Measurements from ENCODE around the gene TRIM49B. TPM values are rescaled to one million over a fixed set of nuclear protein-coding genes. Genes with fewer than 3 reads are reported as not detected.

TRIM49B gene, protein sequence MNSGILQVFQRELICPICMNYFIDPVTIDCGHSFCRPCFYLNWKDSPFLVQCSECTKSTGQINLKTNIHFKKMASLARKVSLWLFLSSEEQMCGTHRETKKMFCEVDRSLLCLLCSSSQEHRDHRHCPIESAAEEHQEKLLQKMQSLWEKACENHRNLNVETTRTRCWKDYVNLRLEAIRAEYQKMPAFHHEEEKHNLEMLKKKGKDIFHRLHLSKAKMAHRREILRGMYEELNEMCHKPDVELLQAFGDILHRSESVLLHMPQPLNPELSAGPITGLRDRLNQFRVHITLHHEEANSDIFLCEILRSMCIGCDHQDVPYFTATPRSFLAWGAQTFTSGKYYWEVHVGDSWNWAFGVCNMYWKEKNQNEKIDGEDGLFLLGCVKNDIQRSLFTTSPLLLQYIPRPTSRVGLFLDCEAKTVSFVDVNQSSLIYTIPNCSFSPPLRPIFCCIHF
- total RNA-seq, result not detected

DNA sequence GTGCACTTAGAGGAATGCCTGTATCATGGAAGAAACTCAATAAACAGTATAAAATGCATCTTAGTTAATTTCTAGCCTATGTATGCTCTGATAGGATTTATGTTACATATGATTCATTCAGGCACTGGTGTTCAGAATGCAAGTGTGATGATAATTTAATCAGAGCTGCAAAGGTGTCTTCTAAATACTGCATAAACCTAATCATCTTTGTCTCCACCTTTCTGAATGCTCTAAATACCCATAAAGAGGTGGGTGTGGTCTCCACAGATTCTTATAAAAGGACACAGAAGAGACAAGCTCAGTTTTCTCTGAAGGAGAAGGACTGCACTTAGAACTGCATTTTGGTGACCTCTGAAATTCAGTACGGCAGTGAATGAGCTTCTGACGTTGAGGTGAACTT, at the start of gene TRIM49B:
Gene TRIM49B (plus strand): TSS at position 301 of the 400 bp plus-strand sequence. CDS start 2,777 bp downstream, outside the sequence.

DNA sequence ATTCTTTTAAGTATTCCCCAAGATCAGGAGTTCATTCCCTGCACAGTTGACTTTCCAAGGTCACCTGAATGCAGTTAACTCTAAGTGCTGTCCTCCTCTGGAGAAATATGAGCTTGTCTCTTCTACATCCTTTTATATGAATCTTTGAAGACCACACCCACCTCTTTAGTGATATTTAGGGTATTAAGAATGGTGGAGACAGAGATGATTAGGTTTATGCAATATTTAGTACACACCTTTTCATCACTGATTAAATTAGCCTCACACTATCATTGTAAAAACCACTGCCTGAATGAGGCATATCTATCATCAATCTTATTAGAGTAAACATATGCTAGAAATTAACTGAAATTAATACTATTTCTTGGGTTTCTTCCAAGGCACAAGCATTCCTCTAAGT, 44.8 kb upstream of the TRIM49B start, which contains the start of gene TRIM51G:
Gene TRIM51G (minus strand): TSS at position 101 of the 400 bp plus-strand sequence. CDS start 2,190 bp downstream, outside the sequence.

DNA sequence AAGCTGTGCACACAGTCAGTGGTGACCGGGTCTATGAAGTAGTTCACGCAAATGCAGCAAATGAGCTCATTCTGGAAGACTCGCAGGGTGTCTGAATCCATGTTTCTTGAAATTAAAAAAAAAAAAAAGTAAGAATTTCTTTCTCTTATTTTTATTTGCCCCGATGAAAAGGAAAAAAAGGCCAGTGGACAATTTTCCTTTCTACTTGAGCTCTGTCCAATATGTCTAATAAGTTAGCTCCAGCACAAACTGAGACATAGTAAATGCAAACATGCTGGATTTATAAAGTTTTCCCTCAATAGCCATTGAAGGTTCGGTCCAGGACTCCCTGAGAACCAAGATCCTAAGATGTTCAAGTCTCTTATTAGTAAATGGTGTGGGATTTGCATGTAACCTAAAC, 30.4 kb downstream of the TRIM49B start, which contains the start of gene TRIM64C:
Gene TRIM64C (minus strand): TSS at position 101 of the 400 bp plus-strand sequence. CDS start 0 bp downstream, at position 101.

Small RNAs within 50 kb of the gene (small RNA-seq; reads per million reads assigned to genes)
- gene AC084851.1 (ENCODE audit: low replicate concordance), result not detected

Other genes starting within 250 kb of the TRIM49B start
- not detected for gene TRIM51G, start 44.9 kb upstream of the TRIM49B start, total RNA-seq
- gene TRIM64C, start 30.3 kb downstream of the TRIM49B start, total RNA-seq, result not detected
- gene FOLH1, start 179.8 kb downstream of the TRIM49B start, total RNA-seq, result 7.8 TPM